ENCODE results near the gene EZR.

- TF ChIP-seq ZNF830 (tag by site-specific recombination; IDR thresholded peaks at IDR 0.05; ENCODE audit: low read depth) (no peak), ZNF18 (tag by site-specific recombination; IDR thresholded peaks at IDR 0.05) (no peak), SETDB1 (IDR thresholded peaks at IDR 0.05; ENCODE audit: insufficient read length, low read length) (peak; percentile 4), CTCF (tag by site-specific recombination; IDR thresholded peaks at IDR 0.05) (no peak), ZNF510 (tag by site-specific recombination; IDR thresholded peaks at IDR 0.05; ENCODE audit: insufficient replicate concordance) (no peak), ZBTB7A (tag by site-specific recombination; IDR thresholded peaks at IDR 0.05; ENCODE audit: low read depth) (no peak), ZNF626 (tag by site-specific recombination; IDR thresholded peaks at IDR 0.05) (no peak), ZIC2 (tag by site-specific recombination; IDR thresholded peaks at IDR 0.05) (no peak), ATF2 (tag by site-specific recombination; IDR thresholded peaks at IDR 0.05; ENCODE audit: low read depth) (no peak), ZNF792 (tag by site-specific recombination; IDR thresholded peaks at IDR 0.05) (no peak)
Observed at GRCh38 chr6:158819977-158820622, 932 bp upstream of the EZR start.

Measured in HEK293 (cell line).